Measurements from ENCODE around the gene CUEDC2.

GRCh38 chr10:102396730-102397151, 35.6 kb downstream of the CUEDC2 start:
- TF ChIP-seq CTCF (IDR thresholded peaks at IDR 0.05) = no peak
- TF ChIP-seq EP300 (IDR thresholded peaks at IDR 0.05) = no peak
- TF ChIP-seq POLR2A (IDR thresholded peaks at IDR 0.05) = no peak

All from tibial nerve (tissue), 4 donors.